Panc1 (cell line): ENCODE measurements around the gene SLCO4C1. TPM values are rescaled to one million over a fixed set of nuclear protein-coding genes. Genes with fewer than 3 reads are reported as not detected.

Experiments used
- ATAC-seq: fragments of 200-7000 bp; cut with Tn5 transposase; 2 replicates; pipeline ENCODE4 v1.9.1; 2020; ENCODE audit warnings: mild to moderate bottlenecking, moderate library complexity
- BruUV-seq: library from RNA; stranded (reverse); fragments of 400-500 nt; replicated peaks from 2 replicates; lab custom pipeline; 2021; lab: Mats Ljungman, UMichigan
- CTCF ChIA-PET: fragments of 300-600 bp; sonication (Branson Sonifier 250); formaldehyde crosslinking; loops from one replicate; lab custom pipeline; 2022; ENCODE audit warnings: antibody characterized with exemption; lab: Charles Lee
- POLR2A ChIA-PET: fragments of 300-600 bp; sonication (Branson Sonifier 250); formaldehyde crosslinking; loops from one replicate; lab custom pipeline; 2022; ENCODE audit warnings: antibody characterized with exemption; lab: Charles Lee
- DNase-seq: peaks from one replicate; pipeline ENCODE4 v3.0.0-alpha.2; 2010; ENCODE audit warnings: low read depth, low spot score
- H3K27ac ChIP-seq: 2 replicates; pipeline ENCODE4 v1.5.1; 2011; ENCODE audit warnings: mild to moderate bottlenecking, low read length, inconsistent platforms
- H3K27me3 ChIP-seq: fragments of 200-500 bp; sonication (Bioruptor generic); 2 replicates; pipeline ENCODE4 v1.6.0; 2014; ENCODE audit warnings: low read length, inconsistent platforms; ENCODE audit not compliant: control insufficient read depth, insufficient read depth
- H3K36me3 ChIP-seq: fragments of 200-500 bp; sonication (Bioruptor generic); 2 replicates; pipeline ENCODE4 v1.5.1; 2014; ENCODE audit warnings: inconsistent platforms, mild to moderate bottlenecking, low read length, moderate library complexity; ENCODE audit not compliant: control insufficient read depth, insufficient read depth
- H3K4me1 ChIP-seq: 2 replicates; pipeline ENCODE4 v1.5.1; 2011; ENCODE audit warnings: inconsistent platforms, mild to moderate bottlenecking, low read length, moderate library complexity; ENCODE audit not compliant: control insufficient read depth, insufficient read depth
- H3K4me3 ChIP-seq, 2 experiments: 2 replicates each; pipeline ENCODE4 v1.5.1; 2011 to 2012; ENCODE audit warnings: low read depth in 2 of 2, low read length in 2 of 2, mild to moderate bottlenecking in 2 of 2, inconsistent platforms in 1 of 2, moderate library complexity in 1 of 2
- H3K9me3 ChIP-seq: fragments of 200-500 bp; sonication (Bioruptor generic); 2 replicates; pipeline ENCODE4 v1.5.1; 2014; ENCODE audit warnings: low read depth, mild to moderate bottlenecking, inconsistent platforms, low read length, moderate library complexity; ENCODE audit not compliant: control insufficient read depth, insufficient read depth
- POLR2AphosphoS5 ChIP-seq: IDR thresholded peaks from 2 replicates; pipeline ENCODE4 v1.6.1; 2012; ENCODE audit warnings: mild to moderate bottlenecking, low read depth, low read length, moderate library complexity
- SIN3A ChIP-seq: IDR thresholded peaks from 2 replicates; pipeline ENCODE4 v1.6.1; 2012; ENCODE audit warnings: low read depth, mild to moderate bottlenecking, low read length, moderate library complexity, borderline replicate concordance; ENCODE audit not compliant: insufficient read depth
- TCF7L2 ChIP-seq: IDR thresholded peaks from 2 replicates; pipeline ENCODE4 v1.6.1; 2011; ENCODE audit warnings: mild to moderate bottlenecking, low read depth, low read length, inconsistent platforms
- in situ Hi-C: cut with HindIII; loops from 2 replicates; pipeline ENCODE4 v1.10.0; 2016; ENCODE audit warnings: low sequenced_read_pairs, low pct_unique_long_range_greater_than_20kb
- intact Hi-C: fragments of 100-400 bp; cut with micrococcal nuclease; formaldehyde crosslinking; loops from one replicate; pipeline ENCODE4 v1.10.0; 2022; ENCODE audit not compliant: unreplicated experiment
- total RNA-seq: library from RNA; stranded (reverse); gene quantifications from one replicate; pipeline ENCODE4 v1.2.1, GENCODE V29; 2021; ENCODE audit not compliant: unreplicated experiment
- TF ChIP-seq, protein P1 (sequence below), 2 experiments: IDR thresholded peaks; 2 replicates each; pipeline ENCODE4 v1.6.1; 2011 to 2012; ENCODE audit warnings: low read depth in 2 of 2, control low read depth in 1 of 2, low read length in 1 of 2, mild to moderate bottlenecking in 1 of 2, moderate library complexity in 1 of 2; ENCODE audit not compliant: insufficient read depth in 1 of 2
- TF ChIP-seq, protein P2 (sequence below): fragments of 450-650 bp; IDR thresholded peaks from 2 replicates; pipeline ENCODE4 v1.5.1; 2017; ENCODE audit warnings: mild to moderate bottlenecking

SLCO4C1 gene
- total RNA-seq, 1 experiment from 2014 or later: 0.90 TPM

DNA sequence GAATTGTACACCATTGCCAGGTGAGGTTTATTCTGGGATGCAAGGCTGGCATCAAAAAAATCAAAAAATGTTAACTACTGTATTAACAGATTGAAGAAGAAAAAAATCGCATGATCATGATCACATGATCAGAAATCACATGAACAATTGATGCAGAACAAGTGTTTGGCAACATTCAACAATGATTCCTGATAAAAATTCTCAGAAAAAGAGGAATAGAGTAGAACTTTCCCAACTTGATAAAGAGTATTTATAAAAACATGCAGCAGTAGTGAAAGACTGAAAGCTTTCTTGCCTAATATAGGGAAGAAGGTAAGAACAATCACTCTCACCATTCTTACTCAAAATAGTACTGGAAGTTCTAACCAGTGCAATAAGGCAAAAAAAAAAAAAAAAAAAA lies 16.4 kb downstream of the SLCO4C1 start:
- Histone ChIP-seq H3K9me3 (no peaks in the 10 kb centered on the region), H3K4me1 (no peaks in the 10 kb centered on the region), H3K4me3 (no peak overlapping the region), H3K36me3 (no peaks in the 10 kb centered on the region), H3K27me3 (no peaks in the 10 kb centered on the region), H3K27ac (no peak overlapping the region)
- TF ChIP-seq, protein P1, sequence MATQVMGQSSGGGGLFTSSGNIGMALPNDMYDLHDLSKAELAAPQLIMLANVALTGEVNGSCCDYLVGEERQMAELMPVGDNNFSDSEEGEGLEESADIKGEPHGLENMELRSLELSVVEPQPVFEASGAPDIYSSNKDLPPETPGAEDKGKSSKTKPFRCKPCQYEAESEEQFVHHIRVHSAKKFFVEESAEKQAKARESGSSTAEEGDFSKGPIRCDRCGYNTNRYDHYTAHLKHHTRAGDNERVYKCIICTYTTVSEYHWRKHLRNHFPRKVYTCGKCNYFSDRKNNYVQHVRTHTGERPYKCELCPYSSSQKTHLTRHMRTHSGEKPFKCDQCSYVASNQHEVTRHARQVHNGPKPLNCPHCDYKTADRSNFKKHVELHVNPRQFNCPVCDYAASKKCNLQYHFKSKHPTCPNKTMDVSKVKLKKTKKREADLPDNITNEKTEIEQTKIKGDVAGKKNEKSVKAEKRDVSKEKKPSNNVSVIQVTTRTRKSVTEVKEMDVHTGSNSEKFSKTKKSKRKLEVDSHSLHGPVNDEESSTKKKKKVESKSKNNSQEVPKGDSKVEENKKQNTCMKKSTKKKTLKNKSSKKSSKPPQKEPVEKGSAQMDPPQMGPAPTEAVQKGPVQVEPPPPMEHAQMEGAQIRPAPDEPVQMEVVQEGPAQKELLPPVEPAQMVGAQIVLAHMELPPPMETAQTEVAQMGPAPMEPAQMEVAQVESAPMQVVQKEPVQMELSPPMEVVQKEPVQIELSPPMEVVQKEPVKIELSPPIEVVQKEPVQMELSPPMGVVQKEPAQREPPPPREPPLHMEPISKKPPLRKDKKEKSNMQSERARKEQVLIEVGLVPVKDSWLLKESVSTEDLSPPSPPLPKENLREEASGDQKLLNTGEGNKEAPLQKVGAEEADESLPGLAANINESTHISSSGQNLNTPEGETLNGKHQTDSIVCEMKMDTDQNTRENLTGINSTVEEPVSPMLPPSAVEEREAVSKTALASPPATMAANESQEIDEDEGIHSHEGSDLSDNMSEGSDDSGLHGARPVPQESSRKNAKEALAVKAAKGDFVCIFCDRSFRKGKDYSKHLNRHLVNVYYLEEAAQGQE (IDR thresholded peaks at IDR 0.05; ENCODE audit: insufficient read depth in 1 of 2, low read depth in 2 of 2, low read length in 1 of 2): no peak
- TF ChIP-seq, protein P2, sequence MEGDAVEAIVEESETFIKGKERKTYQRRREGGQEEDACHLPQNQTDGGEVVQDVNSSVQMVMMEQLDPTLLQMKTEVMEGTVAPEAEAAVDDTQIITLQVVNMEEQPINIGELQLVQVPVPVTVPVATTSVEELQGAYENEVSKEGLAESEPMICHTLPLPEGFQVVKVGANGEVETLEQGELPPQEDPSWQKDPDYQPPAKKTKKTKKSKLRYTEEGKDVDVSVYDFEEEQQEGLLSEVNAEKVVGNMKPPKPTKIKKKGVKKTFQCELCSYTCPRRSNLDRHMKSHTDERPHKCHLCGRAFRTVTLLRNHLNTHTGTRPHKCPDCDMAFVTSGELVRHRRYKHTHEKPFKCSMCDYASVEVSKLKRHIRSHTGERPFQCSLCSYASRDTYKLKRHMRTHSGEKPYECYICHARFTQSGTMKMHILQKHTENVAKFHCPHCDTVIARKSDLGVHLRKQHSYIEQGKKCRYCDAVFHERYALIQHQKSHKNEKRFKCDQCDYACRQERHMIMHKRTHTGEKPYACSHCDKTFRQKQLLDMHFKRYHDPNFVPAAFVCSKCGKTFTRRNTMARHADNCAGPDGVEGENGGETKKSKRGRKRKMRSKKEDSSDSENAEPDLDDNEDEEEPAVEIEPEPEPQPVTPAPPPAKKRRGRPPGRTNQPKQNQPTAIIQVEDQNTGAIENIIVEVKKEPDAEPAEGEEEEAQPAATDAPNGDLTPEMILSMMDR: no peak
- TF ChIP-seq TCF7L2: no peak
- intact Hi-C loops (no loop called here), in situ Hi-C loops (no loop called here)
- ChIA-PET POLR2A (no interaction called here), CTCF (no interaction called here)
- no TSS peak for BruUV-seq
- DNase-seq (no peak), ATAC-seq (no peak)

GRCh38 chr5:102278231-102278630 lies 17.9 kb downstream of the SLCO4C1 start:
- TF ChIP-seq POLR2AphosphoS5 (no peak), TCF7L2 (no peak), SIN3A (no peak)
- TF ChIP-seq, protein P1 (IDR thresholded peaks at IDR 0.05; ENCODE audit: insufficient read depth in 1 of 2, low read depth in 2 of 2, low read length in 1 of 2): no peak
- TF ChIP-seq, protein P2: no peak
- in situ Hi-C loops: no loop called here
- Histone ChIP-seq H3K4me3 (no peak overlapping the region), H3K4me1 (no peaks in the 10 kb centered on the region), H3K27ac (no peak overlapping the region), H3K9me3 (no peaks in the 10 kb centered on the region), H3K36me3 (no peaks in the 10 kb centered on the region), H3K27me3 (no peaks in the 10 kb centered on the region)
- no peak for DNase-seq
- intact Hi-C loops: no loop called here
- no TSS peak for BruUV-seq
- ATAC-seq: no peak
- ChIA-PET CTCF (no interaction called here), POLR2A (no interaction called here)
